KOPT-K1 (cell line): ENCODE results near the gene AMZ1.

ENCODE experiments used
- H3K27ac ChIP-seq: fragments of 200-600 bp; sonication (generic); 2 replicates; pipeline ENCODE4 v1.5.1; 2016; ENCODE audit warnings: antibody characterized with exemption, mild to moderate bottlenecking, low read depth, low read length; ENCODE audit not compliant: poor library complexity, severe bottlenecking
- H3K36me3 ChIP-seq: fragments of 200-600 bp; sonication (generic); 2 replicates; pipeline ENCODE4 v1.5.1; 2017; ENCODE audit warnings: antibody characterized with exemption, mild to moderate bottlenecking, low read length, moderate library complexity; ENCODE audit not compliant: insufficient read depth
- H3K9me3 ChIP-seq: fragments of 200-600 bp; sonication (generic); 2 replicates; pipeline ENCODE4 v1.5.1; 2017; ENCODE audit warnings: antibody characterized with exemption, low read length, mild to moderate bottlenecking; ENCODE audit not compliant: insufficient read depth, poor library complexity, severe bottlenecking

AMZ1 gene

DNA sequence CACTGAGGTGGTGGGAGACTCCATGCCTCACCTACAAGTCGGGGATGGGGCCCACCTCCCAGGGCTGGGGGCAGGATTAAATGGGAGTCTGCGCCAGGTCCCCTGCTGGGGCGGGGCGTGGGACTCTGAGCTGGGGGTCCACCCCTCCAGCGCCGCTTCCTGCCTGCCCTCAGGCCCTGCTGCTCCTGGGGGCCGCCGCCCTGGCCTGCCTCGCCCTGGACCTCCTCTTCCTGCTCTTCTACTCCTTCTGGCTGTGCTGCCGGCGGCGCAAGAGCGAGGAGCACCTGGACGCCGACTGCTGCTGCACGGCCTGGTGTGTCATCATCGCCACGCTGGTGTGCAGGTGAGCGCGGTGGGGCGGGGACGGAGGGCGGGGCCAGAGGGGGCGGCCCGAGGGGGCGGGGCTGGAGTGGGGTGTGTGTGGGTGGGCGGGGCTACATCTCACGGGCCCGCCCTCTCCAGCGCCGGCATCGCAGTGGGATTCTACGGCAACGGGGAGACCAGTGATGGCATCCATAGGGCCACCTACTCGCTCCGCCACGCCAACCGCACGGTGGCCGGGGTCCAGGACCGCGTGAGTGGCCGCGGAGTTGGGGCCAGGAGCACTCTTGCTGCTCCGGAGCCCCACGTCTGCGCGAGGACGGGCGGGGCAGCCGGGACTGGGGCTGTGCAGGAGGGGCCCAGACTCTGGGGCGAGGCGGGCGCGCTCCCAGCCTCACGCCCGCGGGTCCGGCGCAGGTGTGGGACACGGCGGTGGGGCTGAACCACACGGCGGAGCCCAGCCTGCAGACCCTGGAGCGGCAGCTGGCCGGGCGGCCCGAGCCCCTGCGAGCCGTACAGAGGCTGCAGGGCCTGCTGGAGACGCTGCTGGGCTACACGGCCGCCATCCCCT, 41.1 kb upstream of the AMZ1 start:
- H3K36me3 ChIP-seq, result peaks cover 7% of the 10 kb centered on the region; the same call in 1 of the 2 replicates
- no peak overlapping the region for H3K27ac ChIP-seq
- H3K9me3 ChIP-seq, result no peaks in the 10 kb centered on the region

DNA sequence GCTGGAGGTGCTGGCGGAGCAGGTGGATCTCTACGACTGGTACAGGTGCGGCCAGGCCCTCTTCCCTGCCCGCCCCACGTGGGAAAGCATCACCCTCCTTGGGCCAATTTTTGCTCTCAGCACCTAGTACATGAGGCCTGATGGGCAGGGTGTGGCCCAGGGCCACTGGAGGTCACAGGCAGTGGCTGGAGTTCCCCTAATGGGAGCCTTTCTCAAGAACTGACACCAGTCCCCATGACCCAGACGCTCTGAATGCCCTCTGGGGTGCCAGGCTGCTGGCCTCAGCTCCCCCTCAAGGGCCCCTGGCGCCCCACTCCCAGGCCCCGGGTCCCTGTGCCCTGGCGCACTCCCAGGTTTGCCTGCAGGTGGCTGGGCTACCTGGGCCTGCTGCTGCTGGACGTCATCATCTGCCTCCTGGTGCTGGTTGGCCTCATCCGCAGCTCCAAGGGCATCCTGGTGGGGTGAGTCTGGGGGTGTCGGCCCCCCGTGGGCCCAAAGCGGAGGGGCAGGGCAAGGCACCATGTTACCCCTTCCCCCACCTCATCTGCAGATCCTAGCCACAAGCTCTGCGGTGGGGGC, 40.3 kb upstream of the AMZ1 start:
- no peaks in the 10 kb centered on the region for H3K9me3 ChIP-seq
- peaks cover 8% of the 10 kb centered on the region; the same call in 1 of the 2 replicates for H3K36me3 ChIP-seq

DNA sequence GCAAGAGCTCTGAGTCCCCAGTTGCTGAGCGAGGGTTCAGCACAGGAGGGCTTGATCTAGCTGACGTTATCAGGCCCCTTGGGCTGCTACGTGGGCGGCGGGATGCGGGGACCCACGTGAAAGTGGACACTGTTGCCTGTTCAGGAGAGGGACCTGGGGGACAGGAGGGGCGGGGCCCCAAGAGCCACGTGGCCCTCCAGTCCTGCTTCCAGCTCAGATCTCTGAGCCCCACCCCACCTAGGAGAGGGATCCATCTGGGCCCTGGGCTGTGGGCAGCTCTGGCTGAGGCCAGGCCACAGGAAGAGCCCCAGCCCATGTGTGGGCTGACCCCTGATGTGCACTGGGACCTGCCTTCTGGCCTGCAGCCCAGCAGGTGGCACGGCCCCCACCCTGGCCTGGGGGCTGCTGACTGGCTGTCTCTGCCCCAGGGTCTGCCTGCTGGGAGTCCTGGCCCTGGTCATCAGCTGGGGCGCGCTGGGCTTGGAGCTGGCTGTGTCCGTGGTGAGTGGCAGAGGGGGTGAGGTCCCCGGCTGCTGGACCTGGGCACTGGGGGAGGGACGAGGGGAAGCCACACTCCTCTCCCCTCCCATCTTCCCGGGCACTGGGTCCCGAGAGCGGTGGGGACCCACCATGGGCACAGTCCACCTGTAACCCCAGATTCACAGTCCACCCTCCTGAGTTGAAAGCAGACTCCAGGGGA, 38.7 kb upstream of the AMZ1 start:
- H3K27ac ChIP-seq, result no peak overlapping the region
- H3K36me3 ChIP-seq, result peaks cover 8% of the 10 kb centered on the region; the same call in 1 of the 2 replicates
- H3K9me3 ChIP-seq, result no peaks in the 10 kb centered on the region

More for the DNA sequence above, 40.3 kb upstream of the AMZ1 start:
- no peak overlapping the region for H3K27ac ChIP-seq

DNA sequence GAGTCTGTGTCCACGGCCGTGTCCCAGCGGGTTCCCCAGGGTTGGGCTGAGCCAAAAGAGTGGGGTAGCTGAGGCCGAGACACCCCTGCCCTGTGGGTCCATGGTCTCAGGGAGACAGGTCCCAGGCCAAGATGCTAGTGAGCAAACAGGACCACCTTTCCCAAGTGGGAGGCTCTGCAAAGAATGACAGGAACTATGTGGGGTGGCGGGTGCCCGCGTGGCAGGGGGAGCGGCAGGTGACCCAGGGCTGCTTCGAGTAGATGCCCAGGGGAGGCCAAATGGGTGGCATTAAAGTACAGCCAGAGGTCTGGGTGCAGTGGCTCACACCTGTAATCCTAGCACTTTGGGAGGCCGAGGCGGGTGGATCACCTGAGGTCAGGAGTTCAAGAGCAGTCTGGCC, 38.0 kb upstream of the AMZ1 start:
- H3K27ac ChIP-seq, result no peak overlapping the region
- peaks cover 8% of the 10 kb centered on the region; the same call in 1 of the 2 replicates for H3K36me3 ChIP-seq

DNA sequence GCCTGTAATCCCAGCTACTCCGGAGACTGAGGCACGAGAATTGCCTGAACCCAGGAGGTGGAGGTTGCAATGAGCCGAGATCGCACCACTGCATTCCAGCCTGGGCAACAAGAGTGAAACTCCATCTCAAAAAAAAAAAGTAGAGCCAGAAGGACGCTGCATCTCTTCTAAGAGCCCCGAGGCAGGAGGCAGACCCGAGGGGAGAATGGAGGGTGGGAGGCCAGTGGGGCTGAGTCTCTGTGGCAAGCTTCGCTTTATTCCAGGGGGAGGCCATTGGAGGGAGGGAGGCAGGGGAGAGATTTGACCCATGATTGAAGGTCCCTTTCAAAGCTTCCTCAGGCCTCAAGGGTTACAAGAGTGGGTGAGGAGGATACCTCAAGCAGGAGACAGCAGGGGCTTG, 37.6 kb upstream of the AMZ1 start:
- peaks cover 8% of the 10 kb centered on the region; the same call in 1 of the 2 replicates for H3K36me3 ChIP-seq
- no peak overlapping the region for H3K27ac ChIP-seq
- no peaks in the 10 kb centered on the region for H3K9me3 ChIP-seq

More for the DNA sequence above, 38.0 kb upstream of the AMZ1 start:
- H3K9me3 ChIP-seq, result no peaks in the 10 kb centered on the region

DNA sequence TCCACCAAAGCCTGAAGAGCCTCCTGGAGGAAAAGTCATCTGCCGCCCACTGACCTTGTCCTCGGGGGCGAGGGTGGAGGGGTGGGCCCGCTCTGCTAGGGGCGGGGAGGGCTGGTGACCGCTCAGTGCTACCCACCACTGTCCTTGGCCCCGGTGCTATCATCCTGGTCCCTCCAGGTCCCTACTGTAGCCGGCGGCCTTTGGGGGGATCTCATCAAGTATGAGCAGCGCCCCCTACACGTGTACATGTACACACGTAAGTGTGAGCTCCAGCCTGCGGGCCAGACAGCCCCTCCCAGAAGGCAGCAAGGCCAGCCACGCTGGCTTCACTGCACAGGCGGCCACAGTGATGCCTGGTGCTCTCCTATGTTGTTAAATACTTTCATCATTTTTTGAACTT, 36.7 kb upstream of the AMZ1 start:
- H3K27ac ChIP-seq, result no peak overlapping the region
- H3K36me3 ChIP-seq, result peaks cover 8% of the 10 kb centered on the region; the same call in 1 of the 2 replicates

DNA sequence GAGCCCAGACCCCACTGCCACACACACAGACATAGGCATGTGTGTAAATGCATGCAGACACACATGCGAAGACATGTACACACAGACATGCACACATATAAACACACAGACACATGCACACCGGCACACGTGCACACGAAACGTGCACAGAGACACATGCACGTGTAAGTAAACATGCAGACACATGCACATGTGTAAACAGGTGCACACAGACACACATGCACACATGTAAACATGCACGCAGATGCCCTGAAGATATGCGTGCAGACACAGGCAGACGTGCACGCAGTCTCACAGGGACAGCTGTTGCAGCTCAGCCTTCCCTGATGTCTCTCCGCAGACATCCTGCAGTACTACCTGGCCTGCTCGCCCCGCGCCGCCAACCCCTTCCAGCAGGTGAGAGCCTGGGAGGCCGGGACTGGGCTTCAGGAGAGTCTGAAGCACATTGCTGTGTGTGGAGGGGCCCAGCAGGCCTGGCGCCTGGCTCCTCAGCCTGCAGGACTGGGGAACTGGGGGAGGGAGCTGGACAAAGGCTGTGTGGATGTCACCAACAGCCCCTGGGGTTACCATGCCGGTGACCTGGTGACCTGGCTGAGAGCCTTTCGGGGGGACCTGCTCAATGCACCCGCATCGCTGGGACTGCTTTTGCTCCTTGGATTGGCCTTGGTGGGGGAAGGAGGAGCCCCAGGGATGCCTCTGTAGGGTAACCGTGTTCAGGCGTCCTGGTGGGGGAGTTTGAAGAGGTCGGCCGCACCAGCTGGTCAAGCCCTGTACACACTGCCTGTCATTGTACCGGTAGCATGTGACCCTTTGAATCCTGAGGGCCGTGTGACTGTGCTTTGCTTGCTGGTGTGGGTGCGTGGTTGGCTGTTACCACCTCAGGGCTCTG, 35.9 kb upstream of the AMZ1 start:
- Histone ChIP-seq H3K27ac (no peak overlapping the region), H3K36me3 (peaks cover 8% of the 10 kb centered on the region; the same call in 1 of the 2 replicates), H3K9me3 (no peaks in the 10 kb centered on the region)

More for the DNA sequence above, 36.7 kb upstream of the AMZ1 start:
- H3K9me3 ChIP-seq, result no peaks in the 10 kb centered on the region

DNA sequence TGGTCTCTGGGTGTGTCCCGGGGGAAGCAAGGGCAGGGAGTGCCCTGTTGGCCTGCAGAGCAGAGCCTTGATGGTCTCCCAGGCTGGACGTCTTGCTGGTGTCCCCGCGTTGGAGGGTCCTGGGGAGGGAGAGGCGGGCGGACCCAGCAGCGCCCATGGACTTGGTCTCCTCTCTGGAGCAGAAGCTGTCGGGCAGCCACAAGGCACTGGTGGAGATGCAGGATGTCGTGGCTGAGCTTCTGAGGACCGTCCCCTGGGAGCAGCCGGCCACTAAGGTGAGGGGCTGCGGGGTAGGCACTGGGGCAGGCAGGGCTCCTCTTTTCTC, 35.3 kb upstream of the AMZ1 start:
- no peak overlapping the region for H3K27ac ChIP-seq
- H3K36me3 ChIP-seq, result peaks cover 5% of the 10 kb centered on the region; the same call in 1 of the 2 replicates
- H3K9me3 ChIP-seq, result no peaks in the 10 kb centered on the region

DNA sequence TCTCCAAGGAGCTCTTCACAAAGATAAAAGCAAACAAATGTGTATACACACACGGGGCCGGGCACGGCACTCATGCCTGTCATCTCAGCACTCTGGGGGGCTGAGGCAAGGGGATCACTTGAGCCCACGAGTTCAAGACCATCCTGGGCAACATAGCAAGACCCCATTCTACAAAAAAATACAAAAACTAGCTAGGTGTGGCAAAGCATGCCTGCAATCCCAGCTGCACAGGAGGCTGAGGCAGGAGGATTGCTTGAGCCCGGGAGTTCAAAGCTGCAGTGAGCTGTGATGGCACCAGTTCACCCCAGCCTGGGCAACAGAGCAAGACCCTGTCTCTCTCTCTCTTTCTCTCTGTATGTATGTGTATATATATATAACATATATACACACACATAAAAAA, 33.9 kb upstream of the AMZ1 start:
- Histone ChIP-seq H3K27ac (no peak overlapping the region), H3K9me3 (no peaks in the 10 kb centered on the region), H3K36me3 (peaks cover 4% of the 10 kb centered on the region; the same call in 1 of the 2 replicates)

DNA sequence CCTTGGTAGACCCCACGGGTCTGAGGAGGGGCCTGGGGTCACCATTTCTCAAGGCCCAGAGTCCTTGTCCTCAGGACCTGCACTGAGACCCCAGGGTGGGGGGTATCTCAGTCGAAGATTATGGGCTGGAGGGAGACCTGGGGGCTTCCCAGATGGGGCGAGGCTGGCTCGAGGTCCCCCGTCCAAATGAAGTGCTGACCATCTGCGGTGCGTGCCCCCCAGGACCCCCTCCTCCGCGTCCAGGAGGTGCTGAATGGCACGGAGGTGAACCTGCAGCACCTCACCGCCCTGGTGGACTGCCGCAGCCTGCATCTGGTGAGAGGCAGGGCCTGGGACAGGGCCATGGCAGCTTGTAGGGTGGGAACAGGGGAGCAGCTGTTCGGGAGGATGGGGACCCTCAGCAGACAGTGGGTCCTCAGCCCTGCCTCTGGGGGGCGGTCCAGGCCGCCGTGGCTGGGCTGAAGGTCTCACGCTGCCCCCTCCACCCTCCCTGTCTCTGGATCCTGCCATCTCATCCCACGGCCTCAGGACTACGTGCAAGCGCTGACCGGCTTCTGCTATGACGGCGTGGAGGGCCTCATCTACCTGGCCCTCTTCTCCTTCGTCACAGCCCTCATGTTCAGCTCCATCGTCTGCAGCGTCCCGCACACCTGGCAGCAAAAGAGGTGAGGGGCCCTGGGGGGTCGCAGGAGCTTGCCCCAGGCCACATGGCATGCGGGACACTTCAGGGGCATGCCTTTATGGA, 32.0 kb upstream of the AMZ1 start:
- peaks cover 4% of the 10 kb centered on the region; the same call in 1 of the 2 replicates for H3K36me3 ChIP-seq
- H3K9me3 ChIP-seq, result no peaks in the 10 kb centered on the region
- no peak overlapping the region for H3K27ac ChIP-seq

DNA sequence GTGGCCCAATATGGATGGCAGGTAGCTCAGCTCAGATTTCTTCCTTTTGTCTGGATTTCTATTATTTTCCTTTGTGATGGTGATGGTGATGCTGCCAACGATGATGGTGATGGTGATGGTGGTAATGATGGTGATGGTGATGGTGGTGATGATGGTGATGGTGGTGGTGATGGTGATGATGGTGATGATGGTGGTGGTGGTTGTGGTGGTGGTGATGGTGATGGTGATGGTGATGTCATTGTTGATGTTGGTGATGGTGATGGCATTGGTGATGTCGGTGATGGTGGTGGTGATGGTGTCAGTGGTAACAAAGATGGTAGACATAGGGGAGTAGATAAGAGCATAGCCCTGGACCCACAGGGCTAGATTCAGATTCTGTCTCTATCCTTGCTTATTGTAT, 30.8 kb upstream of the AMZ1 start:
- Histone ChIP-seq H3K9me3 (no peaks in the 10 kb centered on the region), H3K27ac (no peak overlapping the region), H3K36me3 (no peaks in the 10 kb centered on the region; the same call in 1 of the 2 replicates)

DNA sequence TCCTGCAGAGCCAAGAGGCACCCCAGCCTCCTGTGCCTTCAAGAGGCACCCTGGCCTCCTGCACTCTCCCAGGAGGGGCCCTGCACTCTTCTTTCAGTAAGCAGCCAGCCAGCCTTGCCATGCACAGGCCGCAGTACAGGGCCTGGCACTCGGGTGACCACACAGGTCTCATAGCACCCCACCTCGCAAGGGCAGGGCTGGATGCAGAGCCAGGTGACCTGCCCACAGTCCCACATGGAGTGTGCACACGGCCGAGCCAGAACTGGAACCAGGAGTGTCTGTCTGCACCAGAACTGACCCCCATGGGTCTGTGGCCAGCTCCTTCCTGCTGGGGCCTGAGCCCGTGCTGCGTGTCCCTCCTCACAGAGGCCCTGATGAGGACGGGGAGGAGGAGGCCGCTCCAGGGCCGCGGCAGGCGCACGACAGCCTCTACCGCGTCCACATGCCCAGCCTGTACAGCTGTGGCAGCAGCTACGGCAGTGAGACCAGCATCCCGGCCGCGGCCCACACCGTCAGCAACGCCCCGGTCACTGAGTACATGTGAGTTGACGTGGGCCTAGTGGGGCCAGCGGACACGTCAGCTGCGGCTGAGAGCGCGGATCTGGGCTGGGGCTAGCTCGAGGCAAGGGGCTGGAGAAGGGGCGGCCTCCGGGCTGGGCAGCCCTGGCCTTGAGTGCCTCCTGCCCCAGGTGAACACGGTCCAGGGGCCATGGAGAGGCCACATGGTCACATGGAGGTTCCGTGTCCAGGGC, 29.9 kb upstream of the AMZ1 start:
- Histone ChIP-seq H3K9me3 (no peaks in the 10 kb centered on the region), H3K36me3 (no peaks in the 10 kb centered on the region; the same call in 1 of the 2 replicates), H3K27ac (no peak overlapping the region)

DNA sequence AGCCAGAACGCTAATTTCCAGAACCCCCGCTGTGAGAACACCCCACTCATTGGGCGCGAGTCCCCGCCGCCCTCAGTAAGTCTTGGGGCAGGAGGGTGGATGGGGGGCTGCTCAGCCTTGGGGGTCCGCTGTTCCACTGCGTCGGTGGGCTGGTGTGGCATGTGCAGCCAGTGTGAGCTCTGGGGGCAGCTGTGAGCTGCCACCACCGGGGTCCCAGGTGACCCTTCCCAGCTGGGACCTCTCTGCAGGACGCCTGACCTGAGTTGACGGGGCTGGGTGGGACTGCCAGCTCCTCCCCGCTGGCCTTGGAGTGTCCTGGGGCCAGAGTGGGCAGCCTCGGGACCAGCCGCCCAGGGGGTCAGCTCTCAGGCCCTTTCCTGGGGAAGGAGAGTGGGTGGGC, 29.1 kb upstream of the AMZ1 start:
- H3K36me3 ChIP-seq, result no peaks in the 10 kb centered on the region; the same call in 1 of the 2 replicates
- no peaks in the 10 kb centered on the region for H3K9me3 ChIP-seq
- no peak overlapping the region for H3K27ac ChIP-seq
